H9 (cell line): ENCODE results near the gene ABHD1. TPM values are rescaled to one million over a fixed set of nuclear protein-coding genes. Genes with fewer than 3 reads are reported as not detected.

Experiments used
- DNase-seq: peaks from one replicate; pipeline ENCODE4 v3.0.0-alpha.2; 2017
- H2AFZ ChIP-seq: one replicate; pipeline ENCODE4 v1.6.1; 2013; ENCODE audit warnings: mild to moderate bottlenecking, low read length, control low read depth, moderate library complexity
- H2AK5ac ChIP-seq: 2 replicates; pipeline ENCODE4 v1.6.1; 2013; ENCODE audit warnings: low read length, control low read depth, mixed read lengths; ENCODE audit not compliant: insufficient read length
- H2BK120ac ChIP-seq: one replicate; pipeline ENCODE4 v1.6.1; 2013; ENCODE audit warnings: low read depth, mild to moderate bottlenecking, low read length, control low read depth, inconsistent platforms; ENCODE audit not compliant: poor library complexity, severe bottlenecking
- H2BK12ac ChIP-seq: 2 replicates; pipeline ENCODE4 v1.6.1; 2013; ENCODE audit warnings: low read length, control low read depth, mixed read lengths, low read depth; ENCODE audit not compliant: insufficient read length
- H2BK15ac ChIP-seq: 2 replicates; pipeline ENCODE4 v1.6.1; 2013; ENCODE audit warnings: low read depth, low read length, control low read depth
- H2BK20ac ChIP-seq: one replicate; pipeline ENCODE4 v1.6.1; 2013; ENCODE audit warnings: low read depth, mild to moderate bottlenecking, low read length, control low read depth, inconsistent platforms; ENCODE audit not compliant: poor library complexity, severe bottlenecking
- H2BK5ac ChIP-seq: 2 replicates; pipeline ENCODE4 v1.6.1; 2013; ENCODE audit warnings: low read length, control low read depth, mixed read lengths; ENCODE audit not compliant: insufficient read length
- H3K14ac ChIP-seq: 2 replicates; pipeline ENCODE4 v1.6.1; 2013; ENCODE audit warnings: low read length, control low read depth; ENCODE audit not compliant: insufficient read depth
- H3K18ac ChIP-seq: 2 replicates; pipeline ENCODE4 v1.6.1; 2013; ENCODE audit warnings: low read depth, mild to moderate bottlenecking, mixed read lengths, low read length, control low read depth; ENCODE audit not compliant: insufficient read length
- H3K23ac ChIP-seq: 2 replicates; pipeline ENCODE4 v1.6.1; 2013; ENCODE audit warnings: low read length, control low read depth, mixed read lengths, low read depth; ENCODE audit not compliant: insufficient read length
- H3K23me2 ChIP-seq: 2 replicates; pipeline ENCODE4 v1.6.1; 2013; ENCODE audit warnings: low read depth, mild to moderate bottlenecking, mixed read lengths, low read length, control low read depth; ENCODE audit not compliant: insufficient read length, poor library complexity, severe bottlenecking
- H3K27ac ChIP-seq: 2 replicates; pipeline ENCODE4 v1.5.1; 2013; ENCODE audit warnings: low read length, control low read depth, mixed read lengths, low read depth; ENCODE audit not compliant: insufficient read length
- H3K27me3 ChIP-seq: 2 replicates; pipeline ENCODE4 v1.6.1; 2013; ENCODE audit warnings: low read length, control low read depth, inconsistent platforms; ENCODE audit not compliant: insufficient read depth
- H3K4ac ChIP-seq: 2 replicates; pipeline ENCODE4 v1.6.1; 2013; ENCODE audit warnings: low read depth, mild to moderate bottlenecking, control low read depth, inconsistent platforms, low read length, moderate library complexity
- H3K4me1 ChIP-seq: 2 replicates; pipeline ENCODE4 v1.6.1; 2013; ENCODE audit warnings: low read length, control low read depth, inconsistent platforms; ENCODE audit not compliant: insufficient read depth
- H3K4me2 ChIP-seq: 2 replicates; pipeline ENCODE4 v1.6.1; 2013; ENCODE audit warnings: low read length, control low read depth, mixed read lengths; ENCODE audit not compliant: insufficient read length, insufficient read depth
- H3K56ac ChIP-seq: 2 replicates; pipeline ENCODE4 v1.6.1; 2013; ENCODE audit warnings: low read depth, mild to moderate bottlenecking, mixed read lengths, low read length, control low read depth; ENCODE audit not compliant: insufficient read length
- H3K79me1 ChIP-seq: 2 replicates; pipeline ENCODE4 v1.6.1; 2013; ENCODE audit warnings: low read depth, mild to moderate bottlenecking, moderate library complexity, low read length, control low read depth, inconsistent platforms; ENCODE audit not compliant: insufficient read depth, poor library complexity, severe bottlenecking
- H3K79me2 ChIP-seq: 2 replicates; pipeline ENCODE4 v1.6.1; 2013; ENCODE audit warnings: low read length, control low read depth, inconsistent platforms; ENCODE audit not compliant: insufficient read depth
- H3K9ac ChIP-seq: 2 replicates; pipeline ENCODE4 v1.6.1; 2013; ENCODE audit warnings: low read length, control low read depth, mixed read lengths; ENCODE audit not compliant: insufficient read length; ENCODE audit errors: extremely low read depth
- H3K9me3 ChIP-seq: one replicate; pipeline ENCODE4 v1.6.1; 2013; ENCODE audit warnings: low read depth, low read length, inconsistent platforms; ENCODE audit not compliant: control insufficient read depth
- H3T11ph ChIP-seq: one replicate; pipeline ENCODE4 v1.6.1; 2013; ENCODE audit warnings: mild to moderate bottlenecking, low read length, control low read depth, inconsistent platforms
- H4K20me1 ChIP-seq: one replicate; pipeline ENCODE4 v1.6.1; 2013; ENCODE audit not compliant: control insufficient read depth, insufficient read length, insufficient read depth
- H4K5ac ChIP-seq: 2 replicates; pipeline ENCODE4 v1.6.1; 2013; ENCODE audit warnings: low read depth, mild to moderate bottlenecking, mixed read lengths, low read length, control low read depth; ENCODE audit not compliant: insufficient read length
- H4K8ac ChIP-seq: replicated peaks from 2 replicates; pipeline ENCODE4 v1.6.1; 2013; ENCODE audit warnings: low read length, control low read depth, mixed read lengths, low read depth; ENCODE audit not compliant: insufficient read length
- H4K91ac ChIP-seq: 2 replicates; pipeline ENCODE4 v1.6.1; 2013; ENCODE audit warnings: low read depth, mild to moderate bottlenecking, moderate library complexity, mixed read lengths, low read length, control low read depth; ENCODE audit not compliant: insufficient read length
- H3K27ac Mint-ChIP-seq, 3 experiments: 2 replicates in 2 of 3; 3 replicates in 1 of 3; pipeline ENCODE4 v1.8.0; 2020 to 2021; ENCODE audit warnings: mixed read lengths in 3 of 3, mild to moderate bottlenecking in 1 of 3, moderate library complexity in 1 of 3
- H3K27me3 Mint-ChIP-seq: 2 replicates; pipeline ENCODE4 v1.8.0; 2021; ENCODE audit warnings: low read depth, mild to moderate bottlenecking, moderate library complexity, mixed read lengths
- H3K36me3 Mint-ChIP-seq, 3 experiments: 2 replicates in 2 of 3; 3 replicates in 1 of 3; pipeline ENCODE4 v1.8.0; 2020 to 2021; ENCODE audit warnings: low read depth in 3 of 3, mixed read lengths in 3 of 3; ENCODE audit not compliant: insufficient read depth in 1 of 3
- H3K4me1 Mint-ChIP-seq, 2 experiments: 2 replicates each; pipeline ENCODE4 v1.8.0; 2020; ENCODE audit warnings: mixed read lengths in 2 of 2
- H3K4me3 Mint-ChIP-seq, 2 experiments: 2 replicates in 1 of 2; 3 replicates in 1 of 2; pipeline ENCODE4 v1.8.0; 2020 to 2021; ENCODE audit warnings: mild to moderate bottlenecking in 2 of 2, mixed read lengths in 2 of 2, moderate library complexity in 1 of 2
- H3K9me3 Mint-ChIP-seq, 2 experiments: 2 replicates in 1 of 2; 3 replicates in 1 of 2; pipeline ENCODE4 v1.8.0; 2020; ENCODE audit warnings: mild to moderate bottlenecking in 2 of 2, mixed read lengths in 2 of 2, moderate library complexity in 1 of 2
- WGBS: extraction: QIAGEN DNeasy Blood & Tissue Kit; methylation state at CpG from one replicate; pipeline ENCODE4 v1.1.7; 2013; ENCODE audit warnings: missing lambda C conversion rate, low lambda C conversion rate, mixed read lengths; ENCODE audit not compliant: insufficient read length; ENCODE audit errors: extremely low coverage; 5-methylcytosine and 5-hydroxymethylcytosine counted together
- total RNA-seq: library from RNA; stranded (reverse); gene quantifications from 2 replicates; pipeline ENCODE4 v1.2.1, GENCODE V29; 2021
- TF ChIP-seq, protein P1 (sequence below): fragments of 200-600 bp; sonication (generic); conservative IDR thresholded peaks from 3 replicates; pipeline ENCODE4 v1.8.0; 2021; ENCODE audit warnings: antibody characterized with exemption, mild to moderate bottlenecking

The ABHD1 gene
- total RNA-seq, 1 experiment from 2014 or later, result 0.31 TPM

DNA sequence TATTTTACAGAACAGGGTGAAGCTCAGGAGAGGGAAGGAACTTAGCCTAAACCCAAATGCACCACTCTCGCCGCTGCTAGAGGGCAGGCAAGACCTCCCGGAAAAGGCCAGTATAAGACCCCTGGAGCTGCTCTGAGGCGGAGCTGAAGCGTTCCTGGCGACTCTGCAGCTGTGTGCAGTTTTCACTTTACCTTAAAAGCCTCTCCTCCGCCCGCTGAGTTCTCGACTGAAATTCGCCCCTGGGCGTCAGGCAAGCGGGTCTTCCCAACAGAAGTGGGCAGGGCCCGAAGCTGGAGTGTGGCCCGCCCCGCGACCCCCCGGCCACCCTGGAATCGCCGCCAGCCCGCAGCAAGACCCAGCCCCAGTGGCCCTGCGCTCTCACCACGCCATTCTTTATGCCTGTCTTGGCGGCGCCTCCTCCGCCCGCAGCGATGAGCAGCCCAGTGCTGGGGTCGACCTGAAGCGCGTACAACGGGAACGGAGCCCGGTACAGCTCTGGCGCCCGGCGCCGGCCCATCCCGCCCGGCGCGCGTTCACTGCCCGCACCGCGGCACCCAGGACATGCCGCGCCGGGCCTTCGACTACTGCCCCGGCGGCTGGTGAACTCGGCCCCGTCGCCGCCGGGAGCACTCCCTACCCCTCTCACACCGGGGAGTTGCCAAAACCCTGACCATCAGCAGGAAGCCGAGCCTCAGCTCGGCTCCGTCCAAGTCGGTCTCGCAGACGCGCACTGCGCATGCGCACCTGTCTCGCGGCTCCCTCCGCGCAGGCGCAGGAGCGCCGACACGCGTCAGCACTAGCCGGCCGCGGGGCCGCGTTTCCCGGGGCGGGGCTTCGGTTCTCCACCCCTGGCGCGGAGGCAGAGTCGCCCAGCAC is 10.5 kb downstream of the ABHD1 start, which contains the start of gene PREB:
TSS of gene PREB (minus strand) at position 732 of the 876 bp plus-strand sequence. CDS start at position 517, 215 bp downstream.
- no peak within 1 kb of the TSS for H3T11ph ChIP-seq
- H2BK12ac ChIP-seq, result no peak within 1 kb of the TSS
- H3K4me1 Mint-ChIP-seq, result peaks cover 10 to 11% of the 10 kb centered on the region in 2 experiments
- peaks cover 4% of the 10 kb centered on the region for H3K79me1 ChIP-seq
- no peak within 1 kb of the TSS for H3K56ac ChIP-seq
- H4K8ac ChIP-seq, result no peak within 1 kb of the TSS
- H3K27me3 Mint-ChIP-seq, result peaks cover 9% of the 10 kb centered on the region
- H3K4me1 ChIP-seq, result no peaks in the 10 kb centered on the region
- H2BK20ac ChIP-seq, result no peak within 1 kb of the TSS
- peak within 1 kb of the TSS; percentile 93 to 95 (median 93); a peak in 6 of 7 replicates for H3K27ac Mint-ChIP-seq
- H4K5ac ChIP-seq, result peak within 1 kb of the TSS; percentile 12
- no peak within 1 kb of the TSS for H2BK5ac ChIP-seq
- no peak within 1 kb of the TSS for H2AK5ac ChIP-seq
- peak within 1 kb of the TSS; percentile 75 for H3K4me2 ChIP-seq
- H3K14ac ChIP-seq, result peak within 1 kb of the TSS; percentile 57; the same call in 1 of the 2 replicates
- DNase-seq, result peak; percentile 98
- H3K4me3 Mint-ChIP-seq, result peak within 1 kb of the TSS; percentile 90 to 96
- no peak within 1 kb of the TSS for H4K91ac ChIP-seq
- H3K9me3 Mint-ChIP-seq, result no peaks in the 10 kb centered on the region
- no peaks in the 10 kb centered on the region for H4K20me1 ChIP-seq
- H3K9me3 ChIP-seq, result no peaks in the 10 kb centered on the region
- H2AFZ ChIP-seq, result no peak within 1 kb of the TSS
- no peaks in the 10 kb centered on the region for H3K27me3 ChIP-seq
- TF ChIP-seq, protein P1, sequence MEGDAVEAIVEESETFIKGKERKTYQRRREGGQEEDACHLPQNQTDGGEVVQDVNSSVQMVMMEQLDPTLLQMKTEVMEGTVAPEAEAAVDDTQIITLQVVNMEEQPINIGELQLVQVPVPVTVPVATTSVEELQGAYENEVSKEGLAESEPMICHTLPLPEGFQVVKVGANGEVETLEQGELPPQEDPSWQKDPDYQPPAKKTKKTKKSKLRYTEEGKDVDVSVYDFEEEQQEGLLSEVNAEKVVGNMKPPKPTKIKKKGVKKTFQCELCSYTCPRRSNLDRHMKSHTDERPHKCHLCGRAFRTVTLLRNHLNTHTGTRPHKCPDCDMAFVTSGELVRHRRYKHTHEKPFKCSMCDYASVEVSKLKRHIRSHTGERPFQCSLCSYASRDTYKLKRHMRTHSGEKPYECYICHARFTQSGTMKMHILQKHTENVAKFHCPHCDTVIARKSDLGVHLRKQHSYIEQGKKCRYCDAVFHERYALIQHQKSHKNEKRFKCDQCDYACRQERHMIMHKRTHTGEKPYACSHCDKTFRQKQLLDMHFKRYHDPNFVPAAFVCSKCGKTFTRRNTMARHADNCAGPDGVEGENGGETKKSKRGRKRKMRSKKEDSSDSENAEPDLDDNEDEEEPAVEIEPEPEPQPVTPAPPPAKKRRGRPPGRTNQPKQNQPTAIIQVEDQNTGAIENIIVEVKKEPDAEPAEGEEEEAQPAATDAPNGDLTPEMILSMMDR, result peak; percentile 62
- H3K9ac ChIP-seq, result peak within 1 kb of the TSS; percentile 57
- no peak within 1 kb of the TSS for H3K27ac ChIP-seq
- H2BK15ac ChIP-seq, result no peak within 1 kb of the TSS
- H3K79me2 ChIP-seq, result peaks cover 2% of the 10 kb centered on the region; the same call in 1 of the 2 replicates
- peak within 1 kb of the TSS; percentile 34 for H3K18ac ChIP-seq
- WGBS, result no CpG with 5 or more reads among the region's 86 CpGs
- H3K36me3 Mint-ChIP-seq, result peaks cover 9 to 38% (median 34%) of the 10 kb centered on the region in 3 experiments
- no peaks in the 10 kb centered on the region for H3K23me2 ChIP-seq
- H3K4ac ChIP-seq, result no peak within 1 kb of the TSS
- peak within 1 kb of the TSS; percentile 86 for H2BK120ac ChIP-seq
- no peak within 1 kb of the TSS for H3K23ac ChIP-seq
